Spinal cord (tissue), 10 donors: ENCODE measurements around the gene MACROD2. TPM values are rescaled to one million over a fixed set of nuclear protein-coding genes. Genes with fewer than 3 reads are reported as not detected.

Source experiments
- DNase-seq, 6 donors: peaks; one replicate each; pipeline versions ENCODE4 v3.0.0 to v3.0.0-alpha.2; 2013 to 2015; ENCODE audit warnings: low spot score in 6 of 6, low read depth in 4 of 6
- H3K27ac ChIP-seq: one replicate; pipeline ENCODE4 v1.5.1; 2013; ENCODE audit warnings: low read depth, low read length, control low read depth
- H3K27me3 ChIP-seq: one replicate; pipeline ENCODE4 v1.6.1; 2013; ENCODE audit warnings: low read length; ENCODE audit not compliant: control insufficient read depth, insufficient read depth
- H3K36me3 ChIP-seq: one replicate; pipeline ENCODE4 v1.6.1; 2013; ENCODE audit warnings: low read length; ENCODE audit not compliant: control insufficient read depth, insufficient read depth
- H3K4me1 ChIP-seq: one replicate; pipeline ENCODE4 v1.6.1; 2013; ENCODE audit warnings: low read length; ENCODE audit not compliant: control insufficient read depth, insufficient read depth
- H3K4me3 ChIP-seq: one replicate; pipeline ENCODE4 v1.5.1; 2013; ENCODE audit warnings: low read depth, low read length, control low read depth
- H3K9me3 ChIP-seq: one replicate; pipeline ENCODE4 v1.6.1; 2013; ENCODE audit warnings: low read length; ENCODE audit not compliant: control insufficient read depth, insufficient read depth
- WGBS: methylation state at CpG from one replicate; pipeline ENCODE4 v1.1.5; 2013; ENCODE audit warnings: missing lambda C conversion rate; ENCODE audit not compliant: insufficient coverage; 5-methylcytosine and 5-hydroxymethylcytosine counted together
- polyA plus RNA-seq, 2 donors: library from polyadenylated mRNA; unstranded; fragments of 120-200 nt; gene quantifications; one replicate each; pipeline ENCODE4 v1.2.1, GENCODE V29; 2013; ENCODE audit not compliant: insufficient read length in 2 of 2
- total RNA-seq, 2 donors: library from RNA; depleted of rRNA in 1 of 2; stranded (reverse); fragments of 120-200 nt in 1 of 2; fragments of >200 nt in 1 of 2; gene quantifications; one replicate each; pipeline versions ENCODE4 v1.2.3 to v1.2.4, GENCODE V29; 2013 to 2014
- donor health status: healthy.

Gene MACROD2
- total and polyA plus RNA-seq, 4 donors: 16.2 to 34.0 (median 23.6) TPM

- no peak for DNase-seq
- Histone ChIP-seq H3K27ac (no peak overlapping the region), H3K27me3 (no peaks in the 10 kb centered on the region), H3K4me1 (no peaks in the 10 kb centered on the region), H3K36me3 (no peaks in the 10 kb centered on the region), H3K4me3 (no peak overlapping the region), H3K9me3 (no peaks in the 10 kb centered on the region)
- WGBS: no CpG with 5 or more reads among the region's 1 CpG
These were observed 608.8 kb downstream of the MACROD2 start for GRCh38 chr20:14604143-14604542.

- 86% methylated on average over 1 of the region's 4 CpGs for WGBS
- no peaks in the 10 kb centered on the region for H3K4me1 ChIP-seq
- no peaks in the 10 kb centered on the region for H3K9me3 ChIP-seq
- no peaks in the 10 kb centered on the region for H3K36me3 ChIP-seq
- no peak for DNase-seq
- H3K27me3 ChIP-seq: no peaks in the 10 kb centered on the region
- no peak overlapping the region for H3K4me3 ChIP-seq
- H3K27ac ChIP-seq: no peak overlapping the region
These were observed 614.3 kb downstream of the MACROD2 start for GRCh38 chr20:14609328-14610221.

DNA sequence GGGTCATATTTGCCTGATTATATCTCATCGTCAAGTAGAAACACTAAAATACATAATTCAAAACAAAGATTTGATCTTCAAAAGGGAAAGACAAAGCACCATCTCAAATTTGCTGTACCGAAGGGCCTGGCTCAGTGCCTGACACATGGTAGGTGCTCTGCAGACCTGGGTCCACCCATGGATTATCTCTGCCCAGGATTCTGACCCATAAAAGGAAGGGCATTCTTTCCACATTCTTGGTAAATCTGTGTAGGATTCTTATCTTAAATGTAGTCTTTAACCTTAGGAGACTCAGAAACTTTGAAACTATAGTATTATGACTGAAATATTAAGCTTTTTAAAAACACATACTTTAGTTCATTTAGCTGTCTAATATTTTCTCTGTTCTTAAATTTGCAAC is 616.2 kb downstream of the MACROD2 start:
- Histone ChIP-seq H3K4me3 (no peak overlapping the region), H3K9me3 (no peaks in the 10 kb centered on the region), H3K27ac (no peak overlapping the region), H3K36me3 (no peaks in the 10 kb centered on the region), H3K27me3 (no peaks in the 10 kb centered on the region), H3K4me1 (no peaks in the 10 kb centered on the region)
- 83% methylated on average over 1 of the region's 2 CpGs for WGBS
- no peak for DNase-seq

- Histone ChIP-seq H3K27me3 (no peaks in the 10 kb centered on the region), H3K4me3 (no peak overlapping the region), H3K36me3 (no peaks in the 10 kb centered on the region), H3K27ac (no peak overlapping the region), H3K9me3 (no peaks in the 10 kb centered on the region), H3K4me1 (no peaks in the 10 kb centered on the region)
- WGBS: no CpG with 5 or more reads among the region's 1 CpG
- DNase-seq: no peak
These were observed 617.1 kb downstream of the MACROD2 start for GRCh38 chr20:14612391-14612790.

- H3K9me3 ChIP-seq: no peaks in the 10 kb centered on the region
- H3K36me3 ChIP-seq: no peaks in the 10 kb centered on the region
- H3K27me3 ChIP-seq: no peaks in the 10 kb centered on the region
- WGBS: 92% methylated on average over 2 of the region's 3 CpGs
- H3K4me3 ChIP-seq: no peak overlapping the region
- H3K4me1 ChIP-seq: no peaks in the 10 kb centered on the region
- no peak overlapping the region for H3K27ac ChIP-seq
- DNase-seq: no peak
These were observed 620.7 kb downstream of the MACROD2 start for GRCh38 chr20:14616003-14616402.

- Histone ChIP-seq H3K27me3 (no peaks in the 10 kb centered on the region), H3K27ac (no peak overlapping the region), H3K4me3 (no peak overlapping the region), H3K4me1 (no peaks in the 10 kb centered on the region), H3K36me3 (no peaks in the 10 kb centered on the region), H3K9me3 (no peaks in the 10 kb centered on the region)
- no peak for DNase-seq
- WGBS: no CpG with 5 or more reads among the region's 2 CpGs
These were observed 621.8 kb downstream of the MACROD2 start for GRCh38 chr20:14617123-14617522.

- Histone ChIP-seq H3K36me3 (no peaks in the 10 kb centered on the region), H3K4me1 (no peaks in the 10 kb centered on the region), H3K27me3 (no peaks in the 10 kb centered on the region), H3K27ac (no peak overlapping the region), H3K9me3 (no peaks in the 10 kb centered on the region), H3K4me3 (no peak overlapping the region)
- WGBS: no CpG with 5 or more reads among the region's 1 CpG
- DNase-seq: no peak
These were observed 624.1 kb downstream of the MACROD2 start for GRCh38 chr20:14619411-14619810.

DNA sequence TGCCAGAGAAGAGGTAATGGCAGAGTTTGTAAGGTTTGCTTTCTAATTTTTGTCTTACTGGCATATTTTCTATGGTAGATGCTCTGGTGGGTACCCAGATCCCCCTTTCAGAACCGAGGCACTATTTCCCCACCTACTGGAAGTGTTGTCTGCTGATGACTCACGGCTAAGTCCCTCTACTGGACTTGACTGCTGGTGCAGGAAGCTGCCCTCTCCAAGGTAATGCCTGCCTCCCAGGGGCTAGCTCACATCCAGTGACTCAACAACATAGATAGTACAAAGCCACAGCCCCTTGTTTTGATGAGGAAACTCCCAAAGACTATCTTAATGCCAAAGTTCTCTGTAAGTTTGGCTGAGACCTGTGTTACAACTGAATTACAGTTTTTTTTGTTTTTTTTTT is 627.5 kb downstream of the MACROD2 start:
- Histone ChIP-seq H3K27ac (no peak overlapping the region), H3K4me3 (no peak overlapping the region), H3K4me1 (no peaks in the 10 kb centered on the region), H3K36me3 (no peaks in the 10 kb centered on the region), H3K9me3 (no peaks in the 10 kb centered on the region), H3K27me3 (no peaks in the 10 kb centered on the region)
- 52% methylated on average over 2 of the region's 2 CpGs for WGBS
- DNase-seq: no peak

- DNase-seq: no peak
- Histone ChIP-seq H3K36me3 (no peaks in the 10 kb centered on the region), H3K27ac (no peak overlapping the region), H3K4me3 (no peak overlapping the region), H3K9me3 (no peaks in the 10 kb centered on the region), H3K27me3 (no peaks in the 10 kb centered on the region), H3K4me1 (no peaks in the 10 kb centered on the region)
- 90% methylated on average over 3 of the region's 4 CpGs for WGBS
These were observed 635.7 kb downstream of the MACROD2 start for GRCh38 chr20:14631011-14631410.

- DNase-seq: no peak
- WGBS: 84% methylated on average over 4 of the region's 6 CpGs
- no peaks in the 10 kb centered on the region for H3K27me3 ChIP-seq
- no peaks in the 10 kb centered on the region for H3K36me3 ChIP-seq
- H3K27ac ChIP-seq: no peak overlapping the region
- H3K9me3 ChIP-seq: no peaks in the 10 kb centered on the region
- no peak overlapping the region for H3K4me3 ChIP-seq
- H3K4me1 ChIP-seq: no peaks in the 10 kb centered on the region
These were observed 637.6 kb downstream of the MACROD2 start for GRCh38 chr20:14632906-14633305.
